NCI-H774 (cell line): ENCODE results near the gene PEX5.
A peak's percentile ranks its signal among the peaks of the same experiment; 100 is the strongest.

ENCODE experiments used
- DNase-seq: peaks from one replicate; lab custom pipeline; 2025; lab: John Stamatoyannopoulos, UW

The PEX5 gene

DNA sequence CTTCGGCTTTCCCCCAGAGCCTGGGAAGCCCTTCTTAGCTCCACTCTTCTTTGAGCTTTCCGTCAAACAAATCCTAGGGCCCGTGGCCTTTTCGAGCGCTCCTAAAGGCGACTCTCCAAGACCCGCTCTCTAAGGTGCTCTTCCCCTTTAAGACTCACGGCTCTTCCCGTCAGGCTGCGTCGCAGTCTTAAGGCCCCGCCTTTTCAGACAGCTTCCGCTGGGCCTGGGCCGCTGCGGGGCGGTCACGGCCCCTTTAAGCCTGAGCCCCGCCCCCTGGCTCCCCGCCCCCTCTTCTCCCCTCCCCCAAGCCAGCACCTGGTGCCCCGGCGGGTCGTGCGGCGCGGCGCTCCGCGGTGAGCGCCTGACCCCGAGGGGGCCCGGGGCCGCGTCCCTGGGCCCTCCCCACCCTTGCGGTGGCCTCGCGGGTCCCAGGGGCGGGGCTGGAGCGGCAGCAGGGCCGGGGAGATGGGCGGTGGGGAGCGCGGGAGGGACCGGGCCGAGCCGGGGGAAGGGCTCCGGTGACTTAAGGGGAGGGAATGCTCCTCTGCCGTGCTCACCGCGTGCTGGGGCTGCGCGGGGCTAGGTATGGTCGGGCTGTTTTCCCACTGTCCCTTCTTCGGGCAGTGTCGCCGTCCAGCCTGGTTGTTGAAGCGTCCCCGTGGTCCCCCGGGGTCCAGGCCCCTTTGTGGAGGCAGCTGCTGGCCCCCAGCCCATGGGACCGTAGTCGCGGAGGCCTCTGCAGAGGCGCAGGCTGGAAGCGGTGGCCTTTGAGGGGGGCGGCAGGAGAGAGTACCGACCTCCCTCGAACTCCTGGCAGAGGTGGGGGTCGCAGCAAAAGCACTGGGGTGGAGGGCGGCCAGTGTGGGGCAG lies at the start of gene PEX5:
PEX5 (plus strand) TSS at position 289 of the 870 bp plus-strand sequence. CDS start 692 bp downstream, outside the sequence.
- DNase-seq, result peak; percentile 93

DNA sequence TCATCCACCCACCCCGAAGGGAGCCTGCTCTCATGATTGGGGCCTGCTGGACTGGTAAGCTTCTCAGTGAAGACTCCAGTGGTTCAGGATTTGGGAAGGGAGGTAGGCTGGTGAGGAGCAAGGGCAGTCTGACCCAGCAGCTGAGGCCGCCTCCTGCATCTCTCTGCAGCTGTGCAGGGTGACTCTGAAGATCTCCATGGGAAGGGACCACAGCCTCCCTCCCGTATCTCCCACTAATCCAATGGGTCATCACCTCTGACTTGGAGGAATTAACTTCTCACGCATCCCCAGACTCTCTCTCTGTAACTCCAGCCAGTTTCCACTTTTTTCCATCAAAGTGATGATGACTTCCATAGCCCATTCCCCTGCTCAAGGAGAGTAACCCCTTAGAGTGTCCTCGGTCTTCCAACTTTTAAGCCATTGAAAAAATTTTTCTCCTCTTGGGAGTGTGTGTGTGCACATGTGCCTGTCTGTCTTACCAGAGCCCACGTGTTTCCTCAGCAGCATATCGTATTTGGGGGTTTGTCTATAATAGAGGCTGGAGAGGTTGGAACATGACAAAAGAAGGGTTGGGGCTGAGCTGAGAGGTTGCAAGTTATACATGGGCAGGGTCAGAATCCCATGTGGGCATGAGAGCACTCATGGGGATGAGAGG lies 48.0 kb upstream of the PEX5 start:
- no peak for DNase-seq

DNA sequence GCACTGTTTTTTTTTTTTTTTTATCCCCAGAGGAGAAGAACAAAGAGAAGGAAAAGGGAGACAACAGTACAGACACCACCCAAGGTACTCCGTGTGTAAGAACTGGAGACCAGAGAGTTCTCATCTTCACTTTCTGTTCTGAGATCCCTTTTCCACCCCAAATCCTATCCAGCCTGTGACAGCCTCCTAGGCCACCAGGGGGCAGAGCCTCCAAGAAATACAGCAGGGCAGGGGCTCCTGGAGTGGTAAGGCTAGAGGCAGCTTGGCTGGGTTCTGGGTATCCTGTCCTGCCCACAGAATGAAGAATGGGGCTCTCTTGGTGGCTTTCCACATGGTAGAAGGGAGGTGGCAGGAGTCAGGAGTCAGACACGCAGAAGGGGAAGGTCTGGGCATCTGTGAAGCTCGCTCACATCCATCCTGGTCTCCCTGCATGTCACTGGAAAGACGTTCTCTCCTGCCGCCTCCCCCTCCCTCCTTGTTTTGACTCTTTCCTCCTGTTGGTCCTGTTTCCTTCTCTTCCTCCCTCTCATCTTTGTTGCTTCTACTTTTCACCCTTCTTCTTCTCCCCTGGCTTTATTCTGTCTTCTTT lies 47.3 kb upstream of the PEX5 start:
- DNase-seq, result peak; percentile 20

DNA sequence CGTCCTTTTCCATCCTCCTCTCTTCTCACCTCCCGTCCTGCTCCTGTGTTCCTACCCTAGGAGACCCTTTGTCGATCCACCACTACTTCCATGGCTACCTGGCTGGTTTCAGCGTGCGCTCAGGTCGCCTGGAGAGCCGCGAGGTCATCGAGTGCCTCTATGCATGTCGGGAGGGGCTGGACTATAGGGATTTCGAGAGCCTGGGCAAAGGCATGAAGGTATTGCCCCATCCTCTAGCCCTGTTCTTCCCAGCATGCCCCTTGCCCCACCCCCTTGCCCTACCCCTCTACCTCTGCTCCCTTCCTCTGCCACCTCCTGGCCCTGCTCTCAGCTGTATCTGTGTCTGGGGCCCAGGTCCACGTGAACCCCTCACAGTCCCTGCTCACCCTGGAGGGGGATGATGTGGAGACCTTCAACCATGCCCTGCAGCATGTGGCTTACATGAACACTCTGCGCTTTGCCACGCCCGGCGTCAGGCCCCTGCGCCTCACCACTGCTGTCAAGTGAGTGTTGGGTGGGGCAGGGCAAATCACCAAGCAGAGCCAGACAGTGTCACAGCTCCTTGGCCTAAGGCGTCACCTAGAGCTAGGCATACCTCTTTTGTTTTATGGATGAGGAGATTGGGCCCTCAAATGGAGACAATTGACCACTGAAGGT lies 46.5 kb upstream of the PEX5 start:
- no peak for DNase-seq

DNA sequence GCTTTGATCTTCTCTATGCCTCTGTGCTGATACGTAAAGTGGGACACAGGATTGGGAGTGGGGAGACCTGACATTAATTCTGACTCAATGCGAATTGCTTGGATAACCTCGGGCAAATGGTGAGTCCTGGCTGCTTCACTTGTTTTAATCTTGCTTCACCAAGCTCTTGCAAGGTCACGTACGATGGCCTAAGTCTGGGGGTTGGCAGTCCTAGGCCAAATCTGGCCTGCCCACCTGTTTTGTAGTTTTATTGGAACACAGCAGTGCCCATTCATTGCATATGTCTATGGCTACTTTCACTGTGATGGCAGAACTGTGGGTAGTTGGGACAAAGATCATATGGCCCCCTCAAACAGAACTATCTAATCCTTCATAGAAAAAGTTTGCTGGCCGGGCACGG lies 45.9 kb upstream of the PEX5 start:
- no peak for DNase-seq

DNA sequence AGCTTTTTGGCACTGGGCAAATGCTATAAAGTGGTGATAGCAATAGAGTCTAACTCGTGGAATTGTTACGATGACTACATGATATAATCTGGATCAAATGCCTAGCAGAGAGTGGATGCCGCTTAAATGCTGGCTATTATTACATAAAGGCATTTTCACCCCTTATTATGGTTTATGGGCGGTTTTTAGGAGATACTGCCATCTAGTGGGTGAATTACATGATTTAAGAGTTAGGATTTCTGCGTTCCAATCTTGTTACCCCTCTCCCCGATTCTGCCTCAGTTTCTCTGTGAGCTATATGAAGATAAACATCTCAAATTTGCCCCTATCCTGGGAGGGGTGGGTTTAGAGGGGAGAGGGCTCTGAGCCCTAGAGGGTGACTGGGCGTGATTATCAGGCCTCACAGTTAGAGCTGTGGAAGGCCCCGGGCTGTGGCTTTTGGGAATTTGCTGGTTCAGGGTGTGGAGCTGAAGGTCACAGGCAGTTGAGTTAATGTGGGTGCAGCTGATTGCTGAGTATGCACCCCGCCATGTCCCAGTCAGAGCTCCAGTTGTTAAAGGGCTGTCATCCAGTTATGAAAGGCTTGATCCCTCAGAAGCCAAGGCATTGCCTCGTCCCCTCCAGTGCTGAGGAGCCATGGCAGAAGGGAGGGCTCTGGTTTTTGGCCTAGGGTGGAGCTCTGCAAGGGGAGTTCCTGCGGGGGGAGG lies 44.9 kb upstream of the PEX5 start:
- no peak for DNase-seq

DNA sequence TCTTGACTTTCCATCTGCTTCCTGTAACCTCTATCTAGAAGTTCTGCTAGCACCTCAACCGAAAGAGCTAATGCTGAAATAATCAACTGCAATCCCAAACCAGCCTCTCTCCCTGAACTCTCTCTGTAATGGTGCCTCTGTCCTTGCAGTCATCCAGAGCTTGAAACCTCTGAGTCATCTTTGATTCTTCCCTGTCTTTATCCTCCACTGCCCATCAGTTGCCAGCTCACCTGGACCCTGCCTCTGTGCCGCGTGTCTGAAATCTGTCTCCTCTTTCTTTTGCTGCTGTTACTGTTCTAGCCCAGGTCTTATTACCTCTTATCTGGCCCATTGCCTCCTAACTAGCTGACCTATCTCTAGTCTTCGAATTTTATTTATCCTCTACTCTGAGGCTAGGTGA lies 43.8 kb upstream of the PEX5 start:
- DNase-seq, result no peak

DNA sequence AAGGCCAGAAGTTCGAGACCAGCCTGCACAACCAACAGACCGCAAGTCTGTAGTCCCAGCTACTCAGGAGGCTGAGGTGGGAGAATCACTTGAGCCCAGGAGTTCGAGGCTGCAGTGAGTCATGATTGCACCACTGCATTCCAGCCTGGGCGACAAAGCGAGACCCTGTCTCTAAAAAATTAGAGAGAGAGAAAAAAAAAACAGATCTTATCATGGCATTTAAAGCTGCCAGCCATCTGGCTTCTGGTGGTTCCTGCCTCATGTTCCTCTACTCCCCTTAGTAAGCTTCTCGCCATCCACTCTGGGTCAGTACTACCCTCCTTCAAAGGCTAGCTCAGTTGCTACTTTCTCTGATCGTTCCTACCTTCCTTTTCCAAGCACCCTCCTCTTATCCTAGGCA lies 43.3 kb upstream of the PEX5 start:
- DNase-seq, result no peak

DNA sequence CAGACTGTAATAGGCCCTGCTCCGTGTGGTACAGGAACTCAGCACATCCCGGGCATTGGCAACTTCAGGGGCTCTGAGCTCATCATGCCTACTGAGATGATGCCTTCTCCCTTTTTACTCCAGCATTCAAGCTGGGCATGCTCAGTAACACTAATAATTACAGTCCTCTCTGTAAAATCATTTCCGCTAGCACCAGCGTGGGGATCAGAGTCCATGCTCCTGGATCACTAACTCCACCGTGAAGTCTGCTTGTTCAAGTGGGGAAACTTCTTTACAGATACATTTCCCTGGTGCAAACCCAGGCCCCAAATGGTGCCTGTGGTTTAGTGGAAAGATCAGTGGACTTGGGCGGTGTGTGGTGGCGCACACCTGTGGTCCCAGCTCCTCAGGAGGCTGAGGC lies 42.6 kb upstream of the PEX5 start:
- no peak for DNase-seq

DNA sequence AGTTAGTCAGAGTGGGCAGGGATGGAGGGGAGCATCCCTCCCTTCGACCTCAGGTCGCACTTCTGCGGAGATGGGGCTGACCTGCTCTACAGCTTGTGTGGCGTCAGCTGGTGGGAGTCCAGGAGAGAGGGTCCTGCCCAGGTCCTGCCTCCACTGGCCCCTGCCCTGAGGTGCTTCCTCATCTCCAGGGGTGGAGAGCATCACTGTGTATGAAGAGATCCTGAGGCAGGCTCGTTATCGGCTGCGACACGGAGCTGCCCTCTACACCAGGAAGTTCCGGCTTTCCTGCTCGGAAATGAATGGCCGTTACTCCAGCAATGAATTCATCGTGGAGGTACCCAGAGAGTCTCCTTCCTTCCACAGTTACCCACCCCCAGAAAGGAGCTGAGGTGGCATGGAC lies 39.1 kb upstream of the PEX5 start:
- DNase-seq, result no peak

DNA sequence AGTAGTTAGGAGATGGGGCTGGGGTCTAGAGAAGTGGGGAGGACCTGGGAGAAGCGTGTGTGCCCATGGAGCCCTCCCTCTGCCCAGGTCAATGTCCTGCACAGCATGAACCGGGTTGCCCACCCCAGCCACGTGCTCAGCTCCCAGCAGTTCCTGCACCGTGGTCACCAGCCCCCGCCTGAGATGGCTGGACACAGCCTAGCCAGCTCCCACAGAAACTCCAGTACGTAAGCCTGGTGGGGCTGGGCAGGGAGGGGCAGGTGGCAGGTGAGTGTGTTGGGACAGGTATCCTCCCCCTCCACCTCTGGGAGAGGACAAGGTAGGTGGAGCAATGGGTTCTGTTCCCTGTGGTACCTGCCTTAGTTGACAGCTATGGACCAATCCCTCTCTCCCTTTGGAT lies 38.6 kb upstream of the PEX5 start:
- no peak for DNase-seq

DNA sequence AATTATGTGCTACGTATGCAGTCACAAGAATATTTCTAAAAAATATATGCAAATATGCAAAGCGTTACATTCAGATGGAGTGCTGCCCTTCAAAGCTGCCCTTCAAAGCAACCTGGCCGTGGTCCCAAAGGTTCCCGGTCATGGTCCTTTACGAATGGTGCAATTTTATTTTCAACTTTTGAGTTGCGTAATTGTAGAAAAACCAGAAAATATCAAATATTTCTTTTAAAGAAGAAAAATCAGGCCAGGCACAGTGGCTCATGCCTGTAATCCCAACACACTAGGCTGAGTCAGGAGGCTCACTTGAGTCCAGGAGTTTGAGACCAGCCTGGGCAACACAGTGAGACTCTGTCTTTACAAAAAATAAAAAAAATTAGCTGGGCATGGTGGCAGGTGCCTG lies 38.0 kb upstream of the PEX5 start:
- no peak for DNase-seq

DNA sequence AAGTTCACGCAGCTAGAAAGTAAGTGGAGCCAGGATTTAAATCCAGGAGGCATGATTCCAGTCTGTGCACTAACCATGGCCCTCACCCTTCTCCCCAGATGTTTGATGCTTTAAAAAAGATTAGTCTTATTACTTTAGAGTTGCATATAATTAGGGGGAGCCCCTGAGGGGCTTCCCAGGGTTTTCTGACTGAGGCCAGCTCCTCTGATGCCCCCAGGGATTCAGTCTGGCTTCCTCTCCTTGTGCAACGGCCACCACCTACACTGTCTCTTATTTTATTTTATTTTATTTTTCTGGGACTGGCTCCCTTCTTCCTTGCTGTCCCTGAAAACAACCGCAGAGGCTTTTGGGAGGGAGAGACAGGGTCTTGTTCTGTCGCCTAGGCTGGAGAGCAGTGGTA lies 36.7 kb upstream of the PEX5 start:
- no peak for DNase-seq

DNA sequence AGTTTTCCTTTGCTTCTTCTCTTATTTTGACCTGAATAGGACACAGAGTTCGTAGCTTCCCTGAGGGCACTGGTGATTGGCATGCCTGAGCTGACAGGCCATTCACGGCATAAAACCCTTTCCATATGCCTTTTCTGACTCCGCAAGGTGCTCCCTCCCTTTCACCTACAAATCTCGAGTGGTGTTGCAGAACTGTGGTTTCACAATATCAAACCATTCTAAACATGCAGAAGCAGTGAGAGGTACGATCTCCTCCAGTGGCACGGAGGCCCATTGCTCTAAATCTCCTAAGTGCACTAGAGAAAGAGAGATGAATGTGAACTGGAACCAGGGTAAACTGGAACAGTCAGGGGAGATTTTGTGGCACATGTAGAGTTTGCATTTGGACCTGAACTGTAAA lies 35.4 kb upstream of the PEX5 start:
- DNase-seq, result no peak

DNA sequence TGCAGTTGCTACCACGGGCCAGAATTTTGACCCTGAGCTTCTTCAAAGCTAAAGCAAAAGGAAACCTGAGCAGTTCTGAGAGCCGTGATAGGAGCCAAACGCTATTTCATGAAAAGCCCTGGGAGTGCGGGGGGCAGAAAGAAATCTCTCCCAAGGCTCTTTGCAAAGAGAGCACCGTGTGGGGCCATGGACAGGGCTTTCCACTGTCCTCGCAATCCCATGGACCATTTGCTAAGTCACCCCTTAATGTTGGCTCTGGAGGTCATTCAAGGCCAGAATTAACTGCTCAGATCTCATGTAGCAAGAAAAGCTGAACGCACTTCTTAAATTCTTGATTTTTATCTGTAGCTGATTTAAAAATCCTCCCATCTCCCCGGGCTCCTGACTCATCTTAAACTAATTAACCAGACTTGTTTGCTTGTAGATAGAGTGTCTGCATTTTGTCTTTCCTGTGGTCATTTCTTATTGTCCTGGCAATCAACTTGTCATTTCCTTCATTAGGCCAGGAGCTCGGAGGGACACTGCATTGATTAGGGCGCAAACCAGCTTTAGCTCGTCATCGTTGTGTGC lies 34.5 kb upstream of the PEX5 start:
- no peak for DNase-seq

DNA sequence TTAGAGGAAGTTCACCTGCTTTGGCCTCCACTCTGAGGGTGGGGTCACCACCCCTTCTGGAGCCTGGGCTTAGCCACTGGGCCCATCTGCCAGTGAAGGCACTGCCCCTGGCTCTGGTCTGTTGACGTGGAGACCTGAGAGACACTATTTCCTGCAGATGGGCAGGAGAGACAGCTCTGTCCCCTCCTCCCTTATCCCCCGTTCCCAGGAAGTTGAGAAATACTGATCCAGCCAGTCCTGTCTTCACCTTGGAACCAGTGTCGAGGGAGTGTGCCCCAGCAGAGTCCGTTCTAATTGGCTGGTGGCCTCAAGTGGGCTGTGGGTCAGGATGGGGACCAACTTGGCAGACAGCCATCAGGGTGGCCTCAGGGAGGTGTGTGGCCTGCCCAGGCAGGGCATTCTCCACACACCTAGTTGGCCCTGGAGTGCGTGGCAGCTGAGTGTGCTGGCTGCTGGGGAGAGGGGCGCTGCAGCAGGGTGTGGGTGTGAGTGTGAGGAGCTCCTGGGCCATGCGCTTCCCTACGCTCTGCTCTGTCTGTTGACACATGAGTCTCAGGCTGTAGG lies 33.9 kb upstream of the PEX5 start:
- DNase-seq, result no peak

DNA sequence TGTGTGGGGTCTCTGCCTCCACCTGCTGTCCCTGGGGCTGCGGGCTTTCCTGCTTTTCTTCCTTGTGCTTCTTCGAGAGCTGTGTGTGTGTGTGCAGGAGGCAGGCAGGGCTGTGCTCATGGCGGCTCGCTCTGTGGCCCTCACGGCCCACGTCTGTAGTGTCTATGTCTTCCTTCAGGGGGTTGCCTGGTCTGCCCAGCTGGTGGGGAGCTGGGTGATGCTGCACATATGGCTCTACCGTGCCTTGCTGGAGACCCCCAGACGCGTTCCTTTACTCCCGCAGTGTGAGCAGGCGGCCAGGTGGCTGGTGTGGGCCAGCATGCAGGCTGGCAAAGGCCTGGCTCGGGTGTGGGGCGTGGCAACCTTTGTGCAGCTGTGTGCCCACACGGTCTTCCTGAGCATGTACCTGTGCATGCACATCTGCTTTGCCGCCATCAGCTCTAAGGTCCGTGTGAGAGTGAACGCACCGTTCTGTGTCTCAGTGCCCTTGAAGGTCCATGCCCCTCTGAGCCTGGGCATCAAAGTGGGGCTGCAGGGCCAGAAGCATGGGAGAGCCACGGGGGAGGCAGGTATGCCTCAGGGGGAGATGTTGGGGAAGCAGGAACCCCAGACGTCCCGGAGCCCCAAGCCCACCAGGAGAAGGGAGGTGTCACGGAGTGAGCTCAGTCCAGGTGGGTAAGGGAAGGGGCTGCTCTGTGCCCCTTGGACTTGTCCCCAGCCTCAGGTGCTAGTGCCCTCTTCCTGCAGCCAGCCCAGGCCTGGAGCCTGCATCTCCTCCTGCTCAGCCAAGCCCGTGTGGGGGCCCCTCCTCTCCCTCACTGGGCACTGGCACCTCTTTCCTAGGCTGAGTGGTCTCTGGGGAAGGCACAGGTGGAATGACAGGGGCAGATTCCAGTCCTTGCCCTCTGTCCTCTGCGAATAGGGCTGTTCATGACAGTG lies 33.0 kb upstream of the PEX5 start:
- no peak for DNase-seq

DNA sequence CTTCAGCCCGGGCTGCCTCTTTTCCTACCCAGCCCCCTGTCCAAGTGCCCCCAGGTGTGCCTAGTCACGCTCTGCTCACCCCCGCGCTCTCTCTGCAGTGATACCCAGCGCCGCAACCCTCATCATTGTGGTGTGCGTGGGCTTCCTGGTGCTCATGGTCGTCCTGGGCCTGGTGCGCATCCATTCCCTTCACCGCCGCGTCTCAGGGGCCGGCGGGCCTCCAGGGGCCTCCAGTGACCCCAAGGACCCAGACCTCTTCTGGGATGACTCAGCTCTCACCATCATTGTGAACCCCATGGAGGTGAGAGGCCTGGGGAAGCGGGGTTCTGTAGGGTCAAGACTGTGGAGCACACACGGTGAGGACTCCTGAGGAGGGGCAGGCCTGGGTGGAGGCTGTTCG lies 32.1 kb upstream of the PEX5 start:
- DNase-seq, result no peak

DNA sequence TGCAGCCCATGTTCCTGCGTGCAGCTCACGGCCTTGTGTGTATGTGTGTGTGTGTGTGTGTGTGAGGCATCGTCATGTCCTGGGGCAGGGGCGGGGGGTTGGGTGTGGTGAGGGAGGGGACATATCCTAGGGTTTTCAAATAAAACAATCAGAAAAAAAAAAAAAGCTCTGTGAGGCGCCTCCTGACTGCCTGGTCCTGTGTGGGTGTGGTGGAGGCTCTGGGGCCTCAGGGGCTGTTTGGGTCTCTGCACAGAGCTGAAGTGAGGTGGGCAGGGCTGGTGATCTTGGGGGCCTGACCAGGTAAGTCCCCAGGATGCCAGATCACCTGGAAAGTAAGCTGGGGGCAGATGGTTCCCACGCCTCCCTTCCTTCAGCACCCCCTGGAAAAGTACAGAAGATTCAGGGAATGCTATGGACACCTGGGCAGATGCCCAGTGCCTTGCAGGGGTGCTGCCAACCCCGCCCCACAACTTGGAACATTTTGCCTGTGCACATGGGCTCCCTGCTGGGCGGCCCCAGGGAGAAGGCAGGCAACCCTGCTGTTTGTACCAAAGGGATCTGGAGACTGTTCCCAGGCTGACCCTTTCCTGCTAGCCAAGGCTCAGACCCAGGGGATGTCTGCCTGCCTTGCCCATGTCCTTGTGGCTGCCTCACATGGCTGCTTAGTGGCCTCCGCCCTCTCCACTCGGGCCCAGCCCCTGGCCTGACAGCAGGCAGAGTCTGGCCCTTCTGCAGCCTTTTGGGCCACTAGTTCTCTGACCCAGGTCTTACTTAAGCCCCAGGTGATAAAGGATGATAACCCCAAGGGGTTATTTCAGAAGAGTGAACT lies 30.5 kb upstream of the PEX5 start:
- no peak for DNase-seq
